ENCODE measurements around the gene COL4A3.

Gene COL4A3

GRCh38 chr2:227360351-227360750 lies 195.9 kb downstream of the COL4A3 start:
- TF ChIP-seq ZFX (IDR thresholded peaks at IDR 0.05) (no peak), CTCF (conservative IDR thresholded peaks at IDR 0.05) (no peak)
- H3K27ac ChIP-seq = no peak overlapping the region

DNA sequence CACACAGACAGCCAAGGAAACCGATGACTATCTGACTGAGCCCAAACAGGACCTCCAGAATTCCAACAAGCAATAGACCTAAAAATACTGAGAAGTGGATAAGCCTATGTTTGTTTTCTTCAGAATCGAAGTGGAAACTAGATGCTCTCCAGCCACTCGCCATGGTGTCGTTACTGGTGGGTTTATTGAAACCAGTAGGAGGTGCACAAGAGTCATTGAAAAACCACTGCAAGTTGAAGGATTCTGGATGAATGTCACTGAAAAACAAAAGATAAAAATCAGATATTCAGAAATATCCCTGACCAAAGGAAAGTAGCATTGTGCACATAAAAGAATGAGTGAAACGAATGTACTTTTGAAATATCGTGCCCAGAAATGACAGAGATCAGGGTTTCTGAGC lies 199.3 kb downstream of the COL4A3 start:
- H3K27ac ChIP-seq = no peak overlapping the region
- TF ChIP-seq ZFX (IDR thresholded peaks at IDR 0.05) (no peak), CTCF (conservative IDR thresholded peaks at IDR 0.05) (peak; percentile 41)

Data from C4-2B (cell line).